Measurements from ENCODE around the gene SCP2D1. TPM values are rescaled to one million over a fixed set of nuclear protein-coding genes. Genes with fewer than 3 reads are reported as not detected.

SCP2D1 gene
- total RNA-seq, 1 experiment from 2014 or later = not detected

GRCh38 chr20:18858816-18859215 is 45.2 kb downstream of the SCP2D1 start:
- POLR2A ChIA-PET = no interaction called here
- Histone ChIP-seq H3K9me3 (no peaks in the 10 kb centered on the region), H3K4me1 (no peaks in the 10 kb centered on the region), H3K36me3 (ENCODE audit: control insufficient read depth, insufficient read depth, low read length) (no peaks in the 10 kb centered on the region), H3K27me3 (replicated peaks; ENCODE audit: control insufficient read depth, insufficient read depth, low read length) (no peaks in the 10 kb centered on the region; the same call in 1 of the 2 replicates), H3K4me3 (ENCODE audit: low read depth, low read length) (no peak overlapping the region)
- BruUV-seq (replicated peaks) = no TSS peak
- DNase-seq = no peak
- no peaks in the 10 kb centered on the region for H3K4me1 Mint-ChIP-seq (ENCODE audit: low read depth, unreplicated experiment)
- H3K27me3 Mint-ChIP-seq (ENCODE audit: insufficient read depth, unreplicated experiment) = peaks cover 1% of the 10 kb centered on the region
- intact Hi-C loops (cut with micrococcal nuclease; ENCODE audit: unreplicated experiment) = no loop called here
- no peaks in the 10 kb centered on the region for H3K36me3 Mint-ChIP-seq (ENCODE audit: insufficient read depth, unreplicated experiment)
- CTCF ChIA-PET = no interaction called here
- no peak overlapping the region for H3K4me3 Mint-ChIP-seq (ENCODE audit: unreplicated experiment)
- H3K9me3 Mint-ChIP-seq (ENCODE audit: unreplicated experiment) = peaks cover 10% of the 10 kb centered on the region
- TF ChIP-seq CTCF (IDR thresholded peaks at IDR 0.05; ENCODE audit: insufficient read depth in 1 of 2, low read depth in 1 of 2, low read length in 1 of 2, severe bottlenecking in 1 of 2, unreplicated experiment in 1 of 2) = no peak
- no peak overlapping the region for H3K27ac Mint-ChIP-seq (ENCODE audit: unreplicated experiment)

Other genes with a start within 250 kb of the SCP2D1 start
- gene SMIM26, start 246.4 kb upstream of the SCP2D1 start, total RNA-seq (2022) = 96.2 and 99.3 TPM in 2 replicates
- 90.0 and 109 TPM in 2 replicates for gene DTD1, start 225.7 kb upstream of the SCP2D1 start, total RNA-seq (2022)

All from Caco-2 (cell line).